ENCODE results near the gene GNB1.
A peak's percentile ranks its signal among the peaks of the same experiment; 100 is the strongest.

DNA sequence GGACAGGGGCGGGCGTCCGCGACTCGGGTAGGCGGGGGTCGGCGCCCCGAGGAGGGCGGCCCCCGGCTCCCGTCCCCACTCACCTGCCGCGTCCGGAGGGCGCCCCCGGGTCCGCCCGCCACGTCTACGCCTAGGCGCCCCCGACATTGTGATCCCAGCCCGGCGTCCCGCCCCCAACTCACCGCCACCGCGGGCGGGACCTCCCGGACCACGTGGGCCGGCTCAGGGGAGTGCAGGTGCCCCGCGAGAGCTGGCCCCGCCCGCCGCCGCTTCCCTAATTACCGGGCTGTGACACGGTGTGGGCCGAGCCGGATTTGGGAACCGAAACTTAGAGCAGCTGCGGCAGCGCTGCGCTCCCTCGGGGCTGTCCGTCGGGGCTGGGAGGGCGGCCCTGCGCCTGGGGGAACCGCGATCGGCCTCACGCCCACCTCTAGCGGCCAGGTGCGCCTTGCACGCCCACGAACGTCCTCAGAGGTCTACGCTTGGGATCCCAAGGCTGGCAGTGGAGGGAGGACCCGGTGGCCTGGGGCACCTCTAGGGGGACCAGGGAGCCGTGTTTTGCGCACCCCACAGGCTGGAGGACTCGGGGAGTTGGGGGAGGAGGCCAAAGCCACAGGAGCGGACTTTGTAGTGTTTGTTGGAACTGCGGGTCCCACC, 112.1 kb downstream of the GNB1 start:
- TF ChIP-seq, protein P1, sequence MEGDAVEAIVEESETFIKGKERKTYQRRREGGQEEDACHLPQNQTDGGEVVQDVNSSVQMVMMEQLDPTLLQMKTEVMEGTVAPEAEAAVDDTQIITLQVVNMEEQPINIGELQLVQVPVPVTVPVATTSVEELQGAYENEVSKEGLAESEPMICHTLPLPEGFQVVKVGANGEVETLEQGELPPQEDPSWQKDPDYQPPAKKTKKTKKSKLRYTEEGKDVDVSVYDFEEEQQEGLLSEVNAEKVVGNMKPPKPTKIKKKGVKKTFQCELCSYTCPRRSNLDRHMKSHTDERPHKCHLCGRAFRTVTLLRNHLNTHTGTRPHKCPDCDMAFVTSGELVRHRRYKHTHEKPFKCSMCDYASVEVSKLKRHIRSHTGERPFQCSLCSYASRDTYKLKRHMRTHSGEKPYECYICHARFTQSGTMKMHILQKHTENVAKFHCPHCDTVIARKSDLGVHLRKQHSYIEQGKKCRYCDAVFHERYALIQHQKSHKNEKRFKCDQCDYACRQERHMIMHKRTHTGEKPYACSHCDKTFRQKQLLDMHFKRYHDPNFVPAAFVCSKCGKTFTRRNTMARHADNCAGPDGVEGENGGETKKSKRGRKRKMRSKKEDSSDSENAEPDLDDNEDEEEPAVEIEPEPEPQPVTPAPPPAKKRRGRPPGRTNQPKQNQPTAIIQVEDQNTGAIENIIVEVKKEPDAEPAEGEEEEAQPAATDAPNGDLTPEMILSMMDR (IDR thresholded peaks at IDR 0.05; ENCODE audit: insufficient read depth, low read length, poor library complexity, severe bottlenecking): peak; percentile 62
- no peak for TF ChIP-seq EZH2phosphoT487 (conservative IDR thresholded peaks at IDR 0.05; ENCODE audit: low read length)

Measured in SU-DHL-6 (cell line).